Measurements from ENCODE around the gene RTTN.
"Not testable (repeated sequence)": the region's sequence is repeated elsewhere in the genome, so short reads cannot be mapped to it uniquely, and the experiment has no call there.

Gene RTTN

GRCh38 chr18:70110678-70111077 lies 94.8 kb downstream of the RTTN start:
- ATAC-seq = no peak
- TF ChIP-seq, protein P1, sequence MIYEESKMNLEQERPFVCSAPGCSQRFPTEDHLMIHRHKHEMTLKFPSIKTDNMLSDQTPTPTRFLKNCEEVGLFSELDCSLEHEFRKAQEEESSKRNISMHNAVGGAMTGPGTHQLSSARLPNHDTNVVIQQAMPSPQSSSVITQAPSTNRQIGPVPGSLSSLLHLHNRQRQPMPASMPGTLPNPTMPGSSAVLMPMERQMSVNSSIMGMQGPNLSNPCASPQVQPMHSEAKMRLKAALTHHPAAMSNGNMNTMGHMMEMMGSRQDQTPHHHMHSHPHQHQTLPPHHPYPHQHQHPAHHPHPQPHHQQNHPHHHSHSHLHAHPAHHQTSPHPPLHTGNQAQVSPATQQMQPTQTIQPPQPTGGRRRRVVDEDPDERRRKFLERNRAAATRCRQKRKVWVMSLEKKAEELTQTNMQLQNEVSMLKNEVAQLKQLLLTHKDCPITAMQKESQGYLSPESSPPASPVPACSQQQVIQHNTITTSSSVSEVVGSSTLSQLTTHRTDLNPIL (CRISPR knock-in tag; IDR thresholded peaks at IDR 0.05; ENCODE audit: low read depth) = no peak
- no peak for TF ChIP-seq ZNF70 (CRISPR knock-in tag; IDR thresholded peaks at IDR 0.05)
- no peak for TF ChIP-seq CSDC2 (CRISPR knock-in tag; IDR thresholded peaks at IDR 0.05)
- TF ChIP-seq ESRRG (CRISPR knock-in tag; IDR thresholded peaks at IDR 0.05) = no peak
- no peak for TF ChIP-seq ZFP30 (CRISPR knock-in tag; IDR thresholded peaks at IDR 0.05)
- TF ChIP-seq PATZ1 (CRISPR knock-in tag; IDR thresholded peaks at IDR 0.05; ENCODE audit: borderline replicate concordance) = no peak
- TF ChIP-seq, protein P2, sequence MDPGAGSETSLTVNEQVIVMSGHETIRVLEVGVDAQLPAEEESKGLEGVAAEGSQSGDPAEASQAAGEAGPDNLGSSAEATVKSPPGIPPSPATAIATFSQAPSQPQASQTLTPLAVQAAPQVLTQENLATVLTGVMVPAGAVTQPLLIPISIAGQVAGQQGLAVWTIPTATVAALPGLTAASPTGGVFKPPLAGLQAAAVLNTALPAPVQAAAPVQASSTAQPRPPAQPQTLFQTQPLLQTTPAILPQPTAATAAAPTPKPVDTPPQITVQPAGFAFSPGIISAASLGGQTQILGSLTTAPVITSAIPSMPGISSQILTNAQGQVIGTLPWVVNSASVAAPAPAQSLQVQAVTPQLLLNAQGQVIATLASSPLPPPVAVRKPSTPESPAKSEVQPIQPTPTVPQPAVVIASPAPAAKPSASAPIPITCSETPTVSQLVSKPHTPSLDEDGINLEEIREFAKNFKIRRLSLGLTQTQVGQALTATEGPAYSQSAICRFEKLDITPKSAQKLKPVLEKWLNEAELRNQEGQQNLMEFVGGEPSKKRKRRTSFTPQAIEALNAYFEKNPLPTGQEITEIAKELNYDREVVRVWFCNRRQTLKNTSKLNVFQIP (CRISPR knock-in tag; IDR thresholded peaks at IDR 0.05; ENCODE audit: borderline replicate concordance, low read depth) = no peak
- no peak for TF ChIP-seq TCF4 (CRISPR knock-in tag; IDR thresholded peaks at IDR 0.05; ENCODE audit: borderline replicate concordance)
- no peak for TF ChIP-seq SNAI2 (CRISPR knock-in tag; IDR thresholded peaks at IDR 0.05)
- no peak for TF ChIP-seq TSHZ2 (CRISPR knock-in tag; IDR thresholded peaks at IDR 0.05)
- TF ChIP-seq BACH2 (CRISPR knock-in tag; IDR thresholded peaks at IDR 0.05; ENCODE audit: borderline replicate concordance) = no peak
- TF ChIP-seq ISL1 (CRISPR knock-in tag; IDR thresholded peaks at IDR 0.05) = no peak
- no peak for TF ChIP-seq TOX (CRISPR knock-in tag; IDR thresholded peaks at IDR 0.05; ENCODE audit: borderline replicate concordance)
- TF ChIP-seq ZFP3 (CRISPR knock-in tag; IDR thresholded peaks at IDR 0.05) = no peak
- no peak for TF ChIP-seq GLIS3 (CRISPR knock-in tag; IDR thresholded peaks at IDR 0.05)
- no peak for TF ChIP-seq RARB (CRISPR knock-in tag; IDR thresholded peaks at IDR 0.05)
- TF ChIP-seq ZNF565 (CRISPR knock-in tag; conservative IDR thresholded peaks at IDR 0.05; ENCODE audit: low read depth) = no peak
- no peak for TF ChIP-seq CSRNP3 (CRISPR knock-in tag; IDR thresholded peaks at IDR 0.05)
- no peak for TF ChIP-seq ARNTL (CRISPR knock-in tag; IDR thresholded peaks at IDR 0.05; ENCODE audit: borderline replicate concordance, low read depth)

DNA sequence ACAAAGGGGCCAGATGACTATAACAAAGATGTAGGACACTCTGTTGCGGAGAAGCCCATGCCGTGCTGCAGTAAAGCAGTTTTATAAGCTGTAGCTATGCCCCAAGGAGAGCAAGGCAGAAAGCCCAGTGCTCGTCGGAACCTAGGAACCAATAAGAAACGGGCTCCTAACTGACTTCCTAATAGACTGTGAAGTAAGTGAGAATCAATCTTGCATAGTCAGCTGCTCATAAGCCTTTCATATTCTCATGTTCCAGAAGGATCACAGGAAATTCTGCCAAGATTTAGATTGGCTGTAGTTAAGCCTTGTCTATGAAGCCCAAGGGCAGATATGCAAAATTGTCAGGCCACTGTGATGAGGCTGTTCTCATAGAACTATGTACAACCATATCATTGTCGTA lies 98.4 kb downstream of the RTTN start:
- TF ChIP-seq ZNF565 (CRISPR knock-in tag; conservative IDR thresholded peaks at IDR 0.05; ENCODE audit: low read depth) = no peak
- TF ChIP-seq, protein P1 (CRISPR knock-in tag; IDR thresholded peaks at IDR 0.05; ENCODE audit: low read depth) = no peak
- no peak for TF ChIP-seq ARNTL (CRISPR knock-in tag; IDR thresholded peaks at IDR 0.05; ENCODE audit: borderline replicate concordance, low read depth)
- no peak for TF ChIP-seq ZFP30 (CRISPR knock-in tag; IDR thresholded peaks at IDR 0.05)
- no peak for TF ChIP-seq ZFP3 (CRISPR knock-in tag; IDR thresholded peaks at IDR 0.05)
- no peak for ATAC-seq

DNA sequence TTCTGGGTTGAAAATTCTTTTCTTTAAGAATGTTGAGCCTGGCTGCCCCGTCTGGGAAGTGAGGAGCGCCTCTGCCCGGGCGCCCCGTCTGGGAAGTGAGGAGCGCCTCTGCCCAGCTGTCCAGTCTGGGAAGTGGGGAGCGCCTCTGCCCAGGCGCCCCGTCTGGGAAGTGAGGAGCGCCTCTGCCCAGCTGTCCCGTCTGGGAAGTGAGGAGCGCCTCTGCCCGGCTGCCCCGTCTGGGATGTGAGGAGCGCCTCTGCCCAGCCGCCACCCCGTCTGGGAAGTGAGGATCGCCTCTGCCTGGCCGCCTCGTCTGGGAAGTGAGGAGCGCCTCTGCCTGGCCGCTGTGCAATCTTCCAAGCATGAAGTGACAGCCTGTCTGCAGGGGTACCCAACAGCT lies 102.6 kb downstream of the RTTN start:
- ATAC-seq = not testable (repeated sequence)
